CD4-positive, alpha-beta T cell treated with Interleukin-4 for 1 hour (primary cell): Measurements from ENCODE around the gene WFDC1.

ENCODE experiments used
- DNase-seq, 2 donors: peaks; one replicate each; pipeline ENCODE4 v3.0.0-alpha.2; 2020 to 2022

WFDC1 gene

DNA sequence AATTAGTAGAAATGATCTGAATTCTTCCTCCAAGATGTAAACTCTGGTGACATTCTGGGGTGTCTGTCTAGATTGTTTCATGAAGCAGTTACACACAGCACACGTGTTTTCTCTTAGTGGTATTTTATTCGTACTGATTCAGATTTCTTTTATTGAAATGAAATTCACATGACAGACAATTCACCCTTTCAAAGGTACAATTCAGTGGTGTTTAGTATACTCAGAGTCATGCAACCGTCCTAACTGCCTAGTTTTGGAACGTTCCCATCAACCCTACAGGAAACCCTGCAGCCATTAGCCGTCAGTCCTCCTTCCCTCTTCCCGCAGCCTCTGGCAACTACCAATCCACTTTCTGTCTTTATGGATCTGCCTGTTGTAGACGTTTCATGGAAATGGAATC lies 8.8 kb downstream of the WFDC1 start:
- DNase-seq, result no peak

DNA sequence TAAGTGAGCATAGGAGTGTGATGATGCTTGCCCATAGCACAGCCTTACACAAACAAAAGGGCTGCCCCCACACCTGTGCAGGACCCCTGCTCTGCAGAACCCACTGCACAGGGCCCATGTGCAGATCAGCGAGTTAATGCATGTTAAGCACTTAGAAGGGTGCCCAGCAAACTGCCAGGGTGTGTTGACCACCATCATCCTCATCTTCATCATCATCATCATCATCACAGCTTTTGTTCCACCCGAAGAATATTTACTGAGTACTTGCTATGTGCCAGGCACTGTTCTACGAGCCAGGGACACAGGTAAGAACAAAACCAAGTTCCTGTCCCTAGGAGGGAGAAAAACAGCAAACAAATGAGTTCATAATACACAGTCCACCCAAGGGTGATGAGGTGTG lies 11.9 kb downstream of the WFDC1 start:
- no peak for DNase-seq

DNA sequence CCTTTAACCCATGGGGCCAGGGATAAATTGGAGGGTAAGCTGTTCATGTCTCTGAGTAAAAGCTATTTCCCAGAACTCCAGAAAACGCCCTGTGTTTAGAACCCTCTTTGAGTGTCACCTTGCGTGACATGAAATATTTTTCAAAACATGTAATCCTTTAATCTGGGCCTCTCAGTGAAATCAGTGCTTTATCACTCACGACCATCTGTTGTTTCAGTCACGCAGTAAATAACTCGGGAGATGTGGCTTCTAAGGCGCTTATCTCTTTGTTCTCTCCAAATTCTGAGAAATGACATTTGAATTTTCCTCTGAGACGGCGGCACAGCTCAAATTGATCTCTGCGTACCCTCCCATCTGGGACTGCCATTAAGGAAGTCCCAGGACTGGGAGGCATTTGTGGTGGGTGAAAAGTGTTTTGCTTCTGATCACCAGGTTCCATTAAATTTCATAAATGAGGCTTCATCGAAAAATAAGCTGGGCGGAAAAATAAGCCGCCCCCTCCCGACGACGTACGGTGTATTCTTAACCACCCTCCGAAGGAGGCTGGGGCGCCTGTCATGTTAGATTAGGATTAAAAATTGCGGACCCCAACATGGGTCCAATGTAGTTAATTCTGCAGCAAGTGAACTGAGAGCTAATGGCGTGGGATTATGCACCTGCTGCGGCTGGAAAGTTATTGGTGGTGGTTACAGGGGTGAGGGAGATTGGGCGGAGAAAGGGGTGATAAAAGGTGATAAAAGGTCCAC lies 12.7 kb downstream of the WFDC1 start:
- no peak for DNase-seq

DNA sequence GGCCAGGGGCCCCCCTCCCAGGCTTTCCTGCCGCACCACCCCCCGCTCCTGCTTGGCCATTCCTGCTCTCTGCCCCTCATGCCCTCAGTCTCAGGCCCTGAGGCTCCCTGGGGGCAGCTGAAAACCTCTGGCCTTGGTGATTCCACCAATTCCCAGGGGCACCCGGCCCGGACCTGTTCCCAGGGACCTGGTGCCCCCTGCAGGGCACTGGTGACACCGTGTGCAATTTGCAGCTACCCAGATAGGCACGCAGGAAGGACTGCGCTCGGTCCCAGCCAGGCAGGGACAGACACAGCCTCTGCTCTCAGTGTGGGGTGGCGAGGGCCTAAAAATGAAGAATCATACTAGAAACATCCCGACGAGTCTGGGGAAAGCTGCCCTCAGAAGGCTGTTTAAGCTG lies 13.4 kb downstream of the WFDC1 start:
- DNase-seq, result no peak

DNA sequence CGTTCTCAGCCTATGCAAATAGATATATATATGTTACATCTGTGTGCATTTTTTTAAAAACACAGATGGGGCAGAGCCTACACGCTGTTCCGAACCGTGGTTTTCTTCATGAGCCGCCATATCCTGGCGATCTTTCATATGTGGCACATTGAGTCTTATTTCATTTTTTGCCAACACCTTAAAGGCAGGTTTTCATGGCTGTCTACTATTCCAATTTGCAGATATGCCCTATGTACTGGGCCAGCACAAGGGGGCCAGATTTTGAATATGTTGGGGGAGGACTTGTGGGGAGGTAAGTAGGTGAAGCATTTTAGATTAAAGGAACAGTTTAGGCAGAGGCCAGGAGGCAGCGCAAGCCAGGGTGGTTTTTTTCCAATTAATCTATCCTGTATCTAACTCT lies 16.0 kb downstream of the WFDC1 start:
- DNase-seq, result no peak

DNA sequence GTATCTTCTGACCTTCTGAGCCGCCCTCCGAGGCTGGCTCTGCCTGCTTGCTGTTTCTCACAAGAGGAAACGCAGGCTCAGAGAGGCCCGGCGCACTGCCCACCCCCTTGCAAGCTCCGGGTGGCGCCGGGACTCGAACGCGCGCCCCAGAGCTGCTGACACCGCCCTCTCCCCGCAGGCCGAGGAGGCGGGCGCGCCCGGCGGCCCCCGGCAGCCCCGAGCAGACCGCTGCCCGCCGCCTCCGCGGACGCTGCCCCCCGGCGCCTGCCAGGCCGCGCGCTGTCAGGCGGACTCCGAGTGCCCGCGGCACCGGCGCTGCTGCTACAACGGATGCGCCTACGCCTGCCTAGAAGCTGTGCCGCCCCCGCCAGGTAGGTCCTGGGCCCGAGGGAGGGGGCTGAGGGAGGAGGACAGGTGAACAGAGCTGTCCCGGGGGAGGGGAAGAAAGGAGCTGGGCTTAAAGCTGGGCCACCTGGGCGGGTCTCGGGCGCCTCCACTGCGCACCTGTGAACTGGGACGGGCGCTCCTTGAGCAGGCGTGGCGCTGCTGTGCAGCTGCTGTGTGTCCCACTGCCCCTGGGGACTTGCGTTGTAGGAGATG lies 18.2 kb downstream of the WFDC1 start:
- DNase-seq, result no peak

DNA sequence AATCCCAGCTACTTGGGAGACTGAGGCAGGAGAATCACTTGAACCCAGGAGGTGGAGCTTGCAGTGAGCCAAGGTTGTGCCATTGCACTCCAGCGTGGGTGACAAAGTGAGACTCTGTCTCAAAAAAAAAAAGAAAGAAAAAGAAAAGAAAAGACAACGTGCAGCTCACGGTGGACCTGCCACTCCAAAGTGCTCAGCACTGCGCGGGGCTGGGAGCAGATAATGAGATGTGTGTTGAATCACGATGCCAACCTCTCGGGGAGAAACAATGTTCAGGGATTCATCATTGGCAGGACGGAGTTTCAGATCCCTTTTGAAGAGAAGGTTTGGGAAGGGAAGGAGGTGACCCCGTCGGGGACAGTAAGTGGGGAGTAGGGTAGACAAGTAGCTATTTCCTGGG lies 19.2 kb downstream of the WFDC1 start:
- DNase-seq, result no peak

DNA sequence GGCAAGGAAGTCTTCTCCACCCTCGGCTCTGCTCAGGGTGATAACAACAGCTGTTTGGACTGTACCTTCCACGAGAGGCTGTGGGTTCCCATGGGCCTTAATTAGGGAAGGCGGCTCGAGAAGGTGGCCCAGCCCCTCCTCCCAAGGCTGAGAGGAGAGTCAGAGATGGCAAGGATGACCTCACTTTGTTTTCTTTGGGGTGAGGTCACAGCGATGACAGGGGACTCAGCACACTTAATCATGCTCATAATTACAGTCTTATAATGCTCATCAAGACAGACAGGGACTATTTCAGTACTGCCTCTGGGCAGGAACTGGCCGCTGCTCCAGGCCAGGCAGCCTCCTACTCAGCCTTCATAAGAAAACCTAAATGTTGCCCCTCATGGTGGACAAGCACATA lies 19.7 kb downstream of the WFDC1 start:
- DNase-seq, result no peak

DNA sequence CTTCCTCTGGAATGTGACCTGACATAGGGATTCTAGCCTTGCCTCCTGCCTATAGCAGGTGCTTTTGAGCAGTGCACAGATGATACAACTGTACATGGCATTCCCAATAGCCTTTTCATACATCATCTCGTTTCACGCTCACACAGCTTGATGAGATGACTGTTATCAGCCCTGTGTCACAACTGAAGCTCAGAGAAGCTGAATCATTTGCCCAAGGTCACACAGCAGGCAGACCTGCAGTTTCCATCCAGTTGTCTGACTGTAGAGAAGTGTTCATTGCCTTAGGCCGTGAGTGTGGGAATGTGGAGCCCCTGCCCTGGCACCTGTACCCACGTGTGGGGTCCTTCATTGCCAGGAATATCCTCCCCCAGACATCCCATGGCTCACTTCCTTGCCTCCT lies 20.1 kb downstream of the WFDC1 start:
- no peak for DNase-seq

DNA sequence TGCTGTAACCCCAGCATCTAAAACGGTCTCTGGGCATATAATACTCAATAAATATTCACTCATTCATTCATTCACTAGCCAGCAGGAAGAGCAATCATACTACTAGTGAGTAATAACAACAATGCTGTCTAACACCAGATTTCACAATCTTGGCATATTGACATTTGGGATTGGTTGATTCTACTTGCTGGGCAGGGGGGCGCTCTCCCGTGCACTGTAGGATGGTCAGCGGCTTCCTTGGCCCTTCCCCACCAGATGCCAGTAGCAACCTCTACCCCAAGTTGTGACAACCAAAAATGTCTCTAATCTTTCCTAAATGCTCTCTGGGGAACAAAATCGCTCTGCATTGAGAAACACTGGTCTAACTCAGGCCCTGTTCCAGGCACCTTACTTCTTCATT lies 20.7 kb downstream of the WFDC1 start:
- no peak for DNase-seq

DNA sequence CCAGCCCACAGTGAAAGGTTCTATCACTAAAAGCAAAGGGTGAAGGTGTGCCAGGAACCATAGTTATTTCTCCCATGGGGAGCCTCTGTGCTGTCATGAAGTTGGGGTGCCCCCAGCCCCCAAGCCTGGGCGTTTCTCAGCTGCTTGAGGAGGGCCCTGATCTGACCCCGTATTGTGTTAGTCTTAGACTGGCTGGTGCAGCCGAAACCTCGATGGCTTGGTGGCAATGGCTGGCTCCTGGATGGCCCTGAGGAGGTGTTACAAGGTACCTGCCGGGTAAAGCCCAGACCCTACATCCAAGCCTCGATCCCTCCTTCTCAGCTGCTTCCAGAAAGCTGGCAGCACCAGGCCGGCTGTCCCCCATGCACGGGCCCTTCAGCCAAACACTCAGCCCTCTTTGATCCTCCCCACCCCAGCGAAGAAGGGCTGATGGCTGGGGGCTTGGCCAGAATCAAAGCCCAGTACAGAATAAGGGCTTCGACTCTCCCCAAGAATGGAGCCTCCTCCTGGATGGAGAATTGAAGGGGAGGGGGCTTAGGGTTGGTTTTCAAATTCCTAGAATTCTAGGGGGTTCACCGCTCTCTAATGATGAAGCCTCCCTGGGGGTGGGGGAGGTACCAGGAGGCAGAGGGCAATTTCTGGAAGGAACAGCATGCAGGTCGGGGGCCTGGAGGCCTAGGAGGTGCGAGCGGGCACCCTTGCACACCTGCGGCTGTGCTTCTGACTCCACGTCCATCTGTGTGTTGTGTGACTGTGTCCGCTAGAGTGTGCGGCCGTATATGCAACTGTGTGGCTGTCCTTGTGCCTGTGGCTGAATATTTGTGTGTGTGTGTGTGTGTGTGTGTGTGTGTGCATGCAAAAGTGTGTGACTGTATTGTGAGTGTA lies 23.7 kb downstream of the WFDC1 start:
- DNase-seq, result no peak

DNA sequence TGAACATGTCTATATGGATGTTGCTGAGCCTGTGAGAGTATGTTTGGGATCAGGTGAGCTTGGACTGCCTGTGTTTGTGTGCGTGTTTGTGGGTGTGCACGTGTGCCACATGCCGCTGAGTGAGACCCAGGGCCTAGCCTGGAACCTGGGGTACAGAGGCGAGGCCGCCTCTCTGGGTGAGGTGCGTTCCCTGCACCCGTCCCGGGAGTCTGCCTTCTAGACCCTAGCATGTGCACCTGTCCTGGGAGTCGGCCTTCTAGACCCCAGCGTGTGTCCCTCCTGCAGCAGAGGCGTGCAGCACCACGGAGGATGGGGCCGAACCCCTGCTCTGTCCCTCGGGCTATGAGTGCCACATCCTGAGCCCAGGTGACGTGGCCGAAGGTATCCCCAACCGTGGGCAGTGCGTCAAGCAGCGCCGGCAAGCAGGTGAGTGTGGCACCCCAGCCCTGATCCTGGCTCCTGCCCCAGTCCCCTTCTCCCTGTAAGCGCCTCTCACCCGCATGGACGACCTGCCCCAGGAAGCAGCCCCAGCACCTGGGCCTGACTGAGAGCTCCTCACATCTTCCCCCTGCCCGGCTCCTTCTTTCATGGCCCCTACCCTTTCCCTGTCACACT lies 24.6 kb downstream of the WFDC1 start:
- DNase-seq, result no peak

DNA sequence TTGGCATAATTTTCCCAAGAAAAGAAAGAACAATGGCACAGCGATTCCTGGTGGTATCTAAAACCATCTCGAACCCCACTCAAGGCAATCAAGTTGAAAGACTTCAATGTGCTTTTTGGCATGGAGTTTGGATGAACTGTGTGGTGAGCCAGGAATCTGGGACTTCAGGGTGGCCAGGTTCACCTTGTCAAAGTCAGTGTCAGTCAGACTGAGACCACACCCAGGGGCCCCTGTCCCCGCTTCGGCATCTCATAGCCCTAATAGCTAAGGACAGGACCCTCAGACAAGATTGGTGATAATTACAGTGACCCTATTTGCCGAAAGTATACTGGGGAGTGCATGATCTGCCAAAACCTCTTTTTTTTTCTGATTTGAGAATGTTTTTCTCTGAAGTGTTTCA lies 25.8 kb downstream of the WFDC1 start:
- DNase-seq, result no peak

DNA sequence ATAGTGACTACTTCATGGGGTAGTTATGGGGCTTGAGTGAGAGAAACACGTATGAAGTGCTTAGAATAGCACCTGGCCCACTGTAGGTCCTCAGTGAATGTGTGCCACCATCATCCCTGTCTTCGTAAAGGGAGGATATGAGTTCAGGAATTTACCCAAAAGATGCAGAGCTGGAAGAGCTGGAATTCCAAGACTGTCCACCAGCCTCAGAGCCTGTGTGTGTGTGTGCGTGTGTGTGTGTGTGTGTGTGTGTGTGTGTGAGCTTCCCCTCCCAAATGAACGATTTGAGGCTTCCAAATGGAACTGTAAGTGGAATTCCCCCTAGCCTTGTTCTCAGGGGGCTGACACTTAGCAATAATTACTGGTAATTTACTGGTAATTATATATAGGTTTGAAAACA lies 27.3 kb downstream of the WFDC1 start:
- DNase-seq, result no peak

DNA sequence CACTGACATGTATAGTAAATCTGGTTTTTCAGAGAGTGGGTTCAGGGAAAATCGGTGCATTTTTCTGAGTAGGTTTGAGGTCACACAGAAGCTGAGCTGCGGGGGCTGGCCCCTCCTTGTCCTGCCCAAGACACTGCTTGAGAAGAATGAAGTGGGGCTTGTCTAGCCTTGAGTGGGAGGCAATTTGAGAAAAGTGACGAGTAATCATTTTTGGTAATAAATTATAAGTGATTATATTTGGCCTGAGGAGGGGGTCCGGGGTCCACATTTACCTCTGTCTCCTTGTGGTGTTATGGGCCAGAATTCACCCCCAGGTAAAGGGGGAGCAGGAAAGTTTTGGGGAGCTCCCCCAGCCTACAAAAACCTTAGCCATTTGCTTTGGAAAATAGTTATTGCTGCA lies 28.1 kb downstream of the WFDC1 start:
- DNase-seq, result no peak

DNA sequence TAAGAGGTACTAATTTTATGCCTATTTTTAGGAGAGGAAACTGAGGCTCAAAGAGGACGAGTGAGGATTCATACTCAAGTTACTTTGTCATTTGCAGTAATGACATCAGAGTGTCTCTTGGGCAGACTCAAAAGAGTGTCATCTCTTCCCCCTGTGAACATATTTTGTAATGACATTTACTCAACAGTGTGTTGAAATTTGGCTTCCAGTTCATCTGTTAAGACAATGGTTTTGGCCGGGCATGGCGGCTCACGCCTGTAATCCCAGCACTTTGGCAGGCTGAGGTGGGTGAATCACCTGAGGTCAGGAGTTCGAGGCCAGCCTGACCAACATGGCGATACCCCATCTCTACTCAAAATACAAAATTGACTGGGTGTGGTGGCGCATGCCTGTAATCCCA lies 28.9 kb downstream of the WFDC1 start:
- no peak for DNase-seq

DNA sequence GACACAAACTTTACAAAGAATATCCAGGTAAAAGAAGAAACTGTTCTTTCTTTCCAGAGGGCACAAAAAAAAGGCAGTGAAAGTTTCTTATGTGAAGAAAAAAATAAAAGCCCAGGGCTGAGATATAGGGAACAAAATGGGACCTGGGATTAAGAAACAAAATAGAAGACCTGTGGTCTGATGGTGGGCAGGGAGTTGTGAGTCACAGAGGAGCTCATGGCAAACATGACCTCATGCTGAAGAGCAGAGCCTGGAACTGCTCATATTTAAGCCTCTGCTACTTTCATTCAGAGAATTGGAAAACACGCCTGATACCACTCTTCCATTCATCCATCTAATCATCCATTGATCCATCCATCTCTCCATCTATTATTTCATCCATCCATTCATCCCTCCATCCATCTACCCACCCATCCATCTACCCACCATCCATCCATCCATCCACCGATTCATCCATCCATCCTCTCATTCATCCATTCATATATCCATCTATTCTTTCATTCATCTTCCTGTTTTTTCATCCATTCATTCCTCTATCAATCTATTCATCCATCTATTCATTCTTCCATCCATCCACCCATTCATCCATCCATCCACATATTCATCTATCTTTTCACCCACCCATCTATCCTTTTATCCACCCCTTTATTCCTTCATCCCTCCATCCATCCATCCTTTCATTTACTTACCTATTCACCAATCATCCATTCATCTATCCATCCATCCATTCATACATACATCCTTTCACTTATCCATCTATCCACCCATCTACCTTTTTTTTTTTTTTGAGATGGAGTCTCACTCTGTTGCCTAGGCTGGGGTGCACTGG lies 30.0 kb downstream of the WFDC1 start:
- DNase-seq, result no peak

DNA sequence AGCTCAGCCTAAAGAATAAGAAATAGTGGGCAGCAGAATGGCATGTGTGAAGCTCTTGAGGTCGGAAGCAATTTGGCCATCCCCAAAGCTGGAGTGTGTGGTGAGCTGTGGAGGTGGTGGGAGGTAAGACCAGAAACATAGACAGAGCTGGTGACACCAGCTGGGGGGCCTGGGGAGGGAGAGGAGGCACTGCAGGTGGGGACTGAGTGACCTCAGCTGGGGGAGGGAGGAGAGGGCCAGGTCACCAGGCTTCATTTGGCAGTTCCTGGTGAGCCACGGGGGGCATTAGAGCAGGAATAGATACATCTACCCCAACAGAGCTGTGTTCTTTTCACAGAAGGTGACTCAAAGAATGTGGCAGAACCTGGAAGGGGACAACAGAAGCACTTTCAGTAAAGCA lies 31.9 kb downstream of the WFDC1 start:
- no peak for DNase-seq

DNA sequence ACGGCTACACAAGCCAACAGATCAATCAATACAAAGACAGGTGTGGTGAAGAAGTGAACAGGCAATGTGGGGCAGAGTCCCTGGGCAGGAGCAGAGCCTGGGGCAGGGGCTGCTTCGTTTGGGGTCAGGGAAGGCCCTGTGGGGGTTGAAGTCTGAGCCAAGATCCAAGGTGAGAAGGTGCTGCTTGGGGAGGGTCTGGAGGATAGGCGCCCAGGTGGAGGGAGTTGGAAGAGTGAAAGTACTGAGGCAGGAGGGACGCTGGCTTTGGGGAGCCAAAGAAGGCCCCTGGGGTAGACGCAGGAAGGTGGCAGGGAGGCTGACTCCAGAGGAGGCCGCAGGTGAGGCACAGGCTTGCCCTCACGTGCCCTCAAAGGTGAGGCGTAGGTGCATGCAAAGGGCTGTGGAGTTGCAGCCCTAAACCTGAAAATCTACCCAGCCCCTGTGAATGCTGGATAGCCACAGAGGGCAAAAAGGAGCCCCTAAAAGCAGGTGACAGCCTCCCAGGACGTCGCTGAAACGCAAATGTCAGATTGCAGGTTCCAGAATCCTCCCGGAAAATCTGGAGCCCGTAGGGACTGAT lies 33.3 kb downstream of the WFDC1 start:
- no peak for DNase-seq

DNA sequence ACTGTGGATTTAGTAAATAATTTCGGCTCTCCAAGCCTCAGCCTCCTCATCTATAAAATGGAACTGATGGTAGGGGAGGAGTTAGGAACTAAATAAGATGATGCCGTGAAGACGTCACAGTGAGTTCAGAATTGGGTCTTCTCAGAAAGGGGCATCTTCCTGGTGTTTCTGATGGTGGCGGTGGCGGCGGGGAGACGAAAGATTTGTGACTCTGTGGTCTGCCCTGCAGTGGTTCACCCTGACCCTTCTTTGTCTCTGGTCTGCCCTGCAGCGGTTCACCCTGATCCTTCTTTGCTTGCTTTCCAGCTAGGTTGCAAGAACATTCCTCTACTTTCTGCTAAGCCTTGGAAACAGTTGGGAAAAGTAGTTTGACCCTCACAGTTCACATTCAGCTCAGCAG lies 34.3 kb downstream of the WFDC1 start:
- no peak for DNase-seq

DNA sequence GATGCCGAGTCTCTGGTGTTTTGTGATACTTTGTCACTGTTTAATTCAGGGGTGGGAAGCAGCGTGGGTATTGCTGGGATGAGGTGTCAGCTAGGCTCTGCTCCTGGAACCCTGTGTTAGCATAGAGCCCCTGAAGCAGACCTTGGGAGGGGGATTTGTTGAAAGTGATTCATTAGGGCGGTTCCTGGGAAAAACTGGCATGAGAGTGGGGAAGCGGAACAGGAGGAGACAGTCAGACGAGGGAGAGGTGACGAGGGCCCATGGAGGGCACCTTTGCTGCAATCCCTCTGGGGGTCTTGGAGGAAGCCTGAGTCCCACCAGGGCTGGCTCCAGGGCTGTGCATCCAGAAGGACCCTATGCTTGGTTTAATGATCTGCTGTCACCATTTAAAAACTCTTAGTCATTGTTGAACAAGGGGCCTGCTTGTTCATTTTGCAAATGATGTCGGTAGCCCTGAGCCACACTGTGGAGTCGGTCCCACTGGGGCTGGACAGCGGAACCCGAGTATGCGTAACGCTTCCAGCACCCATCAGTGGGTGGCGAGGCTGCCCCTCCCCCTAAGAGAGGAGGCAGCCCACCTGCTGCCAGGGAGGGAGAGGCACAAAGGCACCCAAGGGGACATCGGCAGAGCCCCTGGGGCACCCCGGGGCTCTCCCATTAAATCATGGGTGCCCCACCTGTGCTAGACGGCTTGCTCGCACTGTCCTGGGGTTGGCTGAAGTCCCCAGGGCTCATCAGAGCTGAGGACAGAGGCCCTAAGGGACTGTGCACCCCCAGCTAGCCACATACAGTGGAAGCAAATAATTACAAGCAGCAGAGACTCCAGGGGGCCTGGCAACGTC lies 35.4 kb downstream of the WFDC1 start:
- no peak for DNase-seq
